Upper lobe of right lung (tissue), 1 donor: ENCODE results near the gene SENP6. TPM values are rescaled to one million over a fixed set of nuclear protein-coding genes. Genes with fewer than 3 reads are reported as not detected.

Experiments used
- ATAC-seq: fragments of 200-7000 bp; cut with Tn5 transposase; one replicate; pipeline ENCODE4 v1.9.1; 2020; ENCODE audit warnings: mild to moderate bottlenecking, moderate library complexity
- DNase-seq: peaks from one replicate; pipeline ENCODE4 v3.0.0-alpha.2; 2020
- H3K27ac ChIP-seq: fragments of 200-600 bp; one replicate; pipeline ENCODE4 v1.8.0; 2022
- H3K27me3 ChIP-seq: fragments of 200-600 bp; one replicate; pipeline ENCODE4 v1.8.0; 2022; ENCODE audit warnings: mild to moderate bottlenecking
- H3K36me3 ChIP-seq: fragments of 200-600 bp; one replicate; pipeline ENCODE4 v1.8.0; 2022
- H3K4me1 ChIP-seq: fragments of 200-600 bp; one replicate; pipeline ENCODE4 v1.8.0; 2022
- H3K4me3 ChIP-seq: fragments of 200-600 bp; one replicate; pipeline ENCODE4 v1.8.0; 2022; ENCODE audit warnings: mild to moderate bottlenecking
- H3K9me3 ChIP-seq: fragments of 200-600 bp; one replicate; pipeline ENCODE4 v1.8.0; 2022
- CTCF ChIP-seq: fragments of 200-600 bp; IDR thresholded peaks from one replicate; pipeline ENCODE4 v1.8.0; 2022; ENCODE audit warnings: antibody characterized with exemption
- intact Hi-C: fragments of 100-400 bp; cut with DNase I; formaldehyde crosslinking; loops from one replicate; pipeline ENCODE4 v1.11.0; 2022
- total RNA-seq: library from RNA; stranded (reverse); fragmentation: NEBNext Ultra II Directional; extraction: Animal tissue kit (Norgen Biotek cat#: 25700); gene quantifications from one replicate; pipeline ENCODE4 v1.2.1, GENCODE V29; 2021
- donor health status: DM: no; HTN: yes; CAD: no; lungs with severe emphysema.

SENP6 gene
- total RNA-seq, 1 donor from 2014 or later, result 81.7 TPM

GRCh38 chr6:75602246-75603105 lies 796 bp downstream of the SENP6 start:
- TF ChIP-seq CTCF, result no peak
- no peak for DNase-seq
- Histone ChIP-seq H3K4me3 (peak overlapping the region; percentile 81), H3K4me1 (peaks cover 30% of the 10 kb centered on the region), H3K9me3 (no peaks in the 10 kb centered on the region), H3K27ac (peak overlapping the region; percentile 95), H3K36me3 (no peaks in the 10 kb centered on the region), H3K27me3 (no peaks in the 10 kb centered on the region)
- intact Hi-C loops, result no loop called here
- ATAC-seq, result peak; percentile 74

GRCh38 chr6:75603106-75603420 lies 1.4 kb downstream of the SENP6 start:
- Histone ChIP-seq H3K36me3 (no peaks in the 10 kb centered on the region), H3K27ac (peak overlapping the region; percentile 95), H3K4me3 (peak overlapping the region; percentile 81), H3K4me1 (peaks cover 36% of the 10 kb centered on the region), H3K9me3 (no peaks in the 10 kb centered on the region), H3K27me3 (no peaks in the 10 kb centered on the region)
- ATAC-seq, result no peak
- intact Hi-C loops, result no loop called here
- no peak for TF ChIP-seq CTCF
- no peak for DNase-seq

GRCh38 chr6:75604294-75604693 lies 2.6 kb downstream of the SENP6 start:
- Histone ChIP-seq H3K27me3 (no peaks in the 10 kb centered on the region), H3K36me3 (no peaks in the 10 kb centered on the region), H3K4me3 (peak overlapping the region; percentile 81), H3K9me3 (no peaks in the 10 kb centered on the region), H3K4me1 (peaks cover 44% of the 10 kb centered on the region), H3K27ac (no peak overlapping the region)
- DNase-seq (no peak), ATAC-seq (no peak)
- intact Hi-C loops, result no loop called here
- TF ChIP-seq CTCF, result no peak

- Histone ChIP-seq H3K36me3 (no peaks in the 10 kb centered on the region), H3K9me3 (no peaks in the 10 kb centered on the region), H3K27me3 (no peaks in the 10 kb centered on the region), H3K4me3 (no peak overlapping the region), H3K27ac (no peak overlapping the region), H3K4me1 (peaks cover 54% of the 10 kb centered on the region)
- intact Hi-C loops, result no loop called here
- ATAC-seq, result no peak
- DNase-seq, result no peak
- TF ChIP-seq CTCF, result no peak
Observed at GRCh38 chr6:75605635-75606034, 4.0 kb downstream of the SENP6 start.

- Histone ChIP-seq H3K4me1 (peaks cover 75% of the 10 kb centered on the region), H3K9me3 (no peaks in the 10 kb centered on the region), H3K27me3 (no peaks in the 10 kb centered on the region), H3K27ac (no peak overlapping the region), H3K4me3 (no peak overlapping the region), H3K36me3 (no peaks in the 10 kb centered on the region)
- no peak for TF ChIP-seq CTCF
- intact Hi-C loops, result no loop called here
- DNase-seq (no peak), ATAC-seq (no peak)
Observed at GRCh38 chr6:75608304-75608703, 6.6 kb downstream of the SENP6 start.
